Measurements from ENCODE around the gene SYT1. TPM values are rescaled to one million over a fixed set of nuclear protein-coding genes. Genes with fewer than 3 reads are reported as not detected.

The SYT1 gene
- total and polyA plus RNA-seq, 2 experiments from 2014 or later = 48.7 to 51.7 TPM

DNA sequence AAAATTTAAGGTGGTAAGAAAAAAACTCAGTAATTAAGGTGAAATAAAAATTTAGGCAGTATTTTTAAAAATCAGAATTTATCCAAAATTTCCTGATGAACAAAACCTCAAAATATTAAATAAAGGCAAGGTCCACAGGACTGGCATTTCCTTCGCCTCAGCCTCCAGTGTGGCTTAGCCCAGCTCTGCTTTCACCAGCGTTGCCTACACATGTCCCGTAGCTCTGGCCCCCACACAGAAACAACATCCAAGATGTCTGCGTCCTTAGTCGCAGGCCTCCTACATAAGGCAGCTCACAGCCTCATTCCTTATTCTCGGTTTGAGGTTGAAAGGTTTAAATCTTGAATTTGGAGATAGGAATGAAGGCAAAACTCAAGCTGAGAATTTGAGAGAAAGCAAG lies 274.3 kb downstream of the SYT1 start (continued):
- TF ChIP-seq, protein P1, sequence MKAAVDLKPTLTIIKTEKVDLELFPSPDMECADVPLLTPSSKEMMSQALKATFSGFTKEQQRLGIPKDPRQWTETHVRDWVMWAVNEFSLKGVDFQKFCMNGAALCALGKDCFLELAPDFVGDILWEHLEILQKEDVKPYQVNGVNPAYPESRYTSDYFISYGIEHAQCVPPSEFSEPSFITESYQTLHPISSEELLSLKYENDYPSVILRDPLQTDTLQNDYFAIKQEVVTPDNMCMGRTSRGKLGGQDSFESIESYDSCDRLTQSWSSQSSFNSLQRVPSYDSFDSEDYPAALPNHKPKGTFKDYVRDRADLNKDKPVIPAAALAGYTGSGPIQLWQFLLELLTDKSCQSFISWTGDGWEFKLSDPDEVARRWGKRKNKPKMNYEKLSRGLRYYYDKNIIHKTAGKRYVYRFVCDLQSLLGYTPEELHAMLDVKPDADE (IDR thresholded peaks at IDR 0.05) = no peak
- no peak for TF ChIP-seq CREB1 (CRISPR knock-in tag; IDR thresholded peaks at IDR 0.05; ENCODE audit: low read depth)
- no peak for TF ChIP-seq EZH2phosphoT487 (IDR thresholded peaks at IDR 0.05; ENCODE audit: unreplicated experiment)
- TF ChIP-seq, protein P2, sequence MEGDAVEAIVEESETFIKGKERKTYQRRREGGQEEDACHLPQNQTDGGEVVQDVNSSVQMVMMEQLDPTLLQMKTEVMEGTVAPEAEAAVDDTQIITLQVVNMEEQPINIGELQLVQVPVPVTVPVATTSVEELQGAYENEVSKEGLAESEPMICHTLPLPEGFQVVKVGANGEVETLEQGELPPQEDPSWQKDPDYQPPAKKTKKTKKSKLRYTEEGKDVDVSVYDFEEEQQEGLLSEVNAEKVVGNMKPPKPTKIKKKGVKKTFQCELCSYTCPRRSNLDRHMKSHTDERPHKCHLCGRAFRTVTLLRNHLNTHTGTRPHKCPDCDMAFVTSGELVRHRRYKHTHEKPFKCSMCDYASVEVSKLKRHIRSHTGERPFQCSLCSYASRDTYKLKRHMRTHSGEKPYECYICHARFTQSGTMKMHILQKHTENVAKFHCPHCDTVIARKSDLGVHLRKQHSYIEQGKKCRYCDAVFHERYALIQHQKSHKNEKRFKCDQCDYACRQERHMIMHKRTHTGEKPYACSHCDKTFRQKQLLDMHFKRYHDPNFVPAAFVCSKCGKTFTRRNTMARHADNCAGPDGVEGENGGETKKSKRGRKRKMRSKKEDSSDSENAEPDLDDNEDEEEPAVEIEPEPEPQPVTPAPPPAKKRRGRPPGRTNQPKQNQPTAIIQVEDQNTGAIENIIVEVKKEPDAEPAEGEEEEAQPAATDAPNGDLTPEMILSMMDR (conservative IDR thresholded peaks at IDR 0.05; ENCODE audit: low read depth in 2 of 2) = no peak
- no peak for TF ChIP-seq STAT1 (IDR thresholded peaks at IDR 0.05; ENCODE audit: unreplicated experiment)
- TF ChIP-seq NANOG (IDR thresholded peaks at IDR 0.05; ENCODE audit: borderline replicate concordance) = no peak
- no peak for TF ChIP-seq EZH2 (IDR thresholded peaks at IDR 0.05; ENCODE audit: low read depth, unreplicated experiment)
- no peak for TF ChIP-seq ZNF331 (CRISPR knock-in tag; IDR thresholded peaks at IDR 0.05; ENCODE audit: low read depth)
- no peak for TF ChIP-seq ZNF114 (CRISPR knock-in tag; IDR thresholded peaks at IDR 0.05)

DNA sequence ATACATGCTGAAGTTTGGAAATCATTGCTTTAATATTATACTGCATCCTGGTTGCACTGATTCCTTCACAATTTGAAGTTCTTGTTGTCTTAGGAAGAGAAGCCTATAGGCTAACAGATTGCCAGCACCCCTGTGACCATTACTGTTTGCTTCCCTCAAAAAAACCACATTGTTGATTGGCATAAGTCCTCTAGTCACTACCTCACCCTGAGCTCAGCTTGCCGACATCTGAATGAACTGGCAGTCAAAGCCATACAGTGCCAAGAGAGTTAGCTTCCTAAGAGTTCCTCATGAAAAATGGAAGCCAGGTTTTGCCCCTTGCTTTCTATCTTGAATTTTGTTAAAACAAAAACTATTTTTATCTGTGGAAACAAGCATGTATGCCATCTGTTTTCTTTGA lies 276.1 kb downstream of the SYT1 start:
- no peak overlapping the region for H2AFZ ChIP-seq
- Mint-ChIP-seq H3K4me3 (no peak overlapping the region), H3K4me1 (peaks cover 7% of the 10 kb centered on the region), H3K27me3 (ENCODE audit: insufficient read depth, low read depth, poor library complexity) (peaks cover 2% of the 10 kb centered on the region), H3K36me3 (ENCODE audit: low read depth) (no peaks in the 10 kb centered on the region), H3K9me3 (no peaks in the 10 kb centered on the region), H3K27ac (no peak overlapping the region)
- DNase-seq (ENCODE audit: low spot score) (no peak), ATAC-seq (no peak; the same call in 2 of the 3 replicates)
- no peaks in the 10 kb centered on the region for H3K36me3 ChIP-seq (ENCODE audit: insufficient read depth)
- no peak overlapping the region for H3K4me2 ChIP-seq
- H3K27ac ChIP-seq (ENCODE audit: low read depth) = no peak overlapping the region
- TF ChIP-seq, protein P1 (IDR thresholded peaks at IDR 0.05) = no peak
- no peak for TF ChIP-seq ZNF114 (CRISPR knock-in tag; IDR thresholded peaks at IDR 0.05)
- no peaks in the 10 kb centered on the region for H3F3A ChIP-seq (replicated peaks; ENCODE audit: low read depth)
- no peaks in the 10 kb centered on the region for H3K4me1 ChIP-seq (ENCODE audit: insufficient read depth)
- H3K4me3 ChIP-seq = no peak overlapping the region
- H4K20me1 ChIP-seq (replicated peaks; ENCODE audit: insufficient read depth) = no peaks in the 10 kb centered on the region
- H3K9me2 ChIP-seq (ENCODE audit: insufficient read depth) = no peaks in the 10 kb centered on the region
- no peaks in the 10 kb centered on the region for H3K27me3 ChIP-seq (ENCODE audit: insufficient read depth)
- H3K79me2 ChIP-seq (replicated peaks; ENCODE audit: insufficient read depth) = no peaks in the 10 kb centered on the region

DNA sequence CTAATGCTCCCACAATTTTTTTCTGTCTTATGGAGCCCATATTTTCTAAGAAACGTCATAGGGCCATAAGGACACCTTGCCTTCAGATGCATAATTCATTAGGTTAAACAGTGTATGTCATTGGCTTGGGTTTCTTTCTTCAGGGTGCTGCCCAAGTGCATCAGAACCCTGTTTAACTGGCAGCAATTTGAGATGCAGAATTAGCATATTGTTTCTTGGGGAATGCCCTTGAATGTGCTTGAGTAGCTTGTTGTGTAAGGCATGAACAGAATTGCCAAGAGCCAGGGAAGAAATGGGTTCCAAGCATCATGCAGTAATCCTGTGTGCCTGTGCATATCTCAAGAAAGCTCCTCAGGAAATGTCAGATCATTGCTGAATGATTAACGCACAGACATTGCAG lies 277.2 kb downstream of the SYT1 start:
- Histone ChIP-seq H2AFZ (no peak overlapping the region), H3K79me2 (replicated peaks; ENCODE audit: insufficient read depth) (no peaks in the 10 kb centered on the region), H4K20me1 (replicated peaks; ENCODE audit: insufficient read depth) (no peaks in the 10 kb centered on the region), H3K27me3 (ENCODE audit: insufficient read depth) (no peaks in the 10 kb centered on the region), H3K4me1 (ENCODE audit: insufficient read depth) (no peaks in the 10 kb centered on the region), H3K36me3 (ENCODE audit: insufficient read depth) (no peaks in the 10 kb centered on the region), H3K9me2 (ENCODE audit: insufficient read depth) (no peaks in the 10 kb centered on the region), H3F3A (replicated peaks; ENCODE audit: low read depth) (no peaks in the 10 kb centered on the region), H3K4me2 (no peak overlapping the region), H3K4me3 (no peak overlapping the region), H3K27ac (ENCODE audit: low read depth) (no peak overlapping the region)
- Mint-ChIP-seq H3K36me3 (ENCODE audit: low read depth) (no peaks in the 10 kb centered on the region), H3K4me3 (no peak overlapping the region), H3K27ac (no peak overlapping the region), H3K27me3 (ENCODE audit: insufficient read depth, low read depth, poor library complexity) (peaks cover 2% of the 10 kb centered on the region), H3K9me3 (no peaks in the 10 kb centered on the region), H3K4me1 (peaks cover 7% of the 10 kb centered on the region)
- DNase-seq (ENCODE audit: low spot score) (no peak), ATAC-seq (no peak)
- TF ChIP-seq, protein P3, sequence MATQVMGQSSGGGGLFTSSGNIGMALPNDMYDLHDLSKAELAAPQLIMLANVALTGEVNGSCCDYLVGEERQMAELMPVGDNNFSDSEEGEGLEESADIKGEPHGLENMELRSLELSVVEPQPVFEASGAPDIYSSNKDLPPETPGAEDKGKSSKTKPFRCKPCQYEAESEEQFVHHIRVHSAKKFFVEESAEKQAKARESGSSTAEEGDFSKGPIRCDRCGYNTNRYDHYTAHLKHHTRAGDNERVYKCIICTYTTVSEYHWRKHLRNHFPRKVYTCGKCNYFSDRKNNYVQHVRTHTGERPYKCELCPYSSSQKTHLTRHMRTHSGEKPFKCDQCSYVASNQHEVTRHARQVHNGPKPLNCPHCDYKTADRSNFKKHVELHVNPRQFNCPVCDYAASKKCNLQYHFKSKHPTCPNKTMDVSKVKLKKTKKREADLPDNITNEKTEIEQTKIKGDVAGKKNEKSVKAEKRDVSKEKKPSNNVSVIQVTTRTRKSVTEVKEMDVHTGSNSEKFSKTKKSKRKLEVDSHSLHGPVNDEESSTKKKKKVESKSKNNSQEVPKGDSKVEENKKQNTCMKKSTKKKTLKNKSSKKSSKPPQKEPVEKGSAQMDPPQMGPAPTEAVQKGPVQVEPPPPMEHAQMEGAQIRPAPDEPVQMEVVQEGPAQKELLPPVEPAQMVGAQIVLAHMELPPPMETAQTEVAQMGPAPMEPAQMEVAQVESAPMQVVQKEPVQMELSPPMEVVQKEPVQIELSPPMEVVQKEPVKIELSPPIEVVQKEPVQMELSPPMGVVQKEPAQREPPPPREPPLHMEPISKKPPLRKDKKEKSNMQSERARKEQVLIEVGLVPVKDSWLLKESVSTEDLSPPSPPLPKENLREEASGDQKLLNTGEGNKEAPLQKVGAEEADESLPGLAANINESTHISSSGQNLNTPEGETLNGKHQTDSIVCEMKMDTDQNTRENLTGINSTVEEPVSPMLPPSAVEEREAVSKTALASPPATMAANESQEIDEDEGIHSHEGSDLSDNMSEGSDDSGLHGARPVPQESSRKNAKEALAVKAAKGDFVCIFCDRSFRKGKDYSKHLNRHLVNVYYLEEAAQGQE (IDR thresholded peaks at IDR 0.05; ENCODE audit: unreplicated experiment) = no peak
- TF ChIP-seq EZH2phosphoT487 (IDR thresholded peaks at IDR 0.05; ENCODE audit: unreplicated experiment) (no peak), ZNF114 (CRISPR knock-in tag; IDR thresholded peaks at IDR 0.05) (no peak), NANOG (IDR thresholded peaks at IDR 0.05; ENCODE audit: borderline replicate concordance) (no peak)
- TF ChIP-seq, protein P1 (IDR thresholded peaks at IDR 0.05) = no peak
